GM23248 (cell line): Measurements from ENCODE around the gene COG1. TPM values are rescaled to one million over a fixed set of nuclear protein-coding genes. Genes with fewer than 3 reads are reported as not detected.
"Not testable (repeated sequence)": the region's sequence is repeated elsewhere in the genome, so short reads cannot be mapped to it uniquely, and the experiment has no call there.

Experiments used
- DNase-seq: peaks from one replicate; pipeline ENCODE4 v3.0.0-alpha.2; 2015
- H2AFZ ChIP-seq: fragments of 200-600 bp; sonication (generic); 2 replicates; pipeline ENCODE4 v1.6.1; 2016; ENCODE audit warnings: antibody characterized with exemption
- H3F3A ChIP-seq: fragments of 200-600 bp; sonication (generic); 2 replicates; pipeline ENCODE4 v1.6.1; 2016; ENCODE audit warnings: mild to moderate bottlenecking, antibody characterized with exemption, mixed run types; ENCODE audit not compliant: insufficient read depth
- H3K27ac ChIP-seq: fragments of 200-600 bp; sonication (generic); 2 replicates; pipeline ENCODE4 v1.5.1; 2016; ENCODE audit warnings: mild to moderate bottlenecking
- H3K27me3 ChIP-seq: fragments of 200-600 bp; sonication (generic); replicated peaks from 2 replicates; pipeline ENCODE4 v1.6.1; 2016; ENCODE audit warnings: mild to moderate bottlenecking; ENCODE audit not compliant: insufficient read depth
- H3K36me3 ChIP-seq: fragments of 200-600 bp; sonication (generic); 2 replicates; pipeline ENCODE4 v1.6.1; 2016; ENCODE audit warnings: low read depth, mild to moderate bottlenecking
- H3K4me1 ChIP-seq: fragments of 200-600 bp; sonication (generic); 2 replicates; pipeline ENCODE4 v1.6.1; 2016; ENCODE audit warnings: mild to moderate bottlenecking; ENCODE audit not compliant: insufficient read depth
- H3K4me2 ChIP-seq: fragments of 200-600 bp; sonication (generic); one replicate; pipeline ENCODE4 v1.6.1; 2016; ENCODE audit warnings: mild to moderate bottlenecking; ENCODE audit not compliant: unreplicated experiment
- H3K4me3 ChIP-seq: fragments of 200-600 bp; sonication (generic); 2 replicates; pipeline ENCODE4 v1.5.1; 2016; ENCODE audit warnings: mild to moderate bottlenecking
- H3K79me2 ChIP-seq: fragments of 200-600 bp; sonication (generic); 2 replicates; pipeline ENCODE4 v1.6.1; 2016; ENCODE audit warnings: mild to moderate bottlenecking; ENCODE audit not compliant: insufficient read depth
- H3K9ac ChIP-seq: fragments of 200-600 bp; sonication (generic); 2 replicates; pipeline ENCODE4 v1.6.1; 2016; ENCODE audit warnings: mild to moderate bottlenecking
- H3K9me2 ChIP-seq: fragments of 200-600 bp; sonication (generic); 2 replicates; pipeline ENCODE4 v1.6.1; 2016; ENCODE audit warnings: mixed run types, mild to moderate bottlenecking, moderate library complexity; ENCODE audit not compliant: insufficient read depth
- H3K9me3 ChIP-seq: fragments of 200-600 bp; sonication (generic); one replicate; pipeline ENCODE4 v1.6.1; 2017; ENCODE audit warnings: low read depth
- H4K20me1 ChIP-seq: fragments of 200-600 bp; sonication (generic); 2 replicates; pipeline ENCODE4 v1.6.0; 2016; ENCODE audit not compliant: insufficient read depth
- EZH2 ChIP-seq: fragments of 200-600 bp; sonication (generic); IDR thresholded peaks from 2 replicates; pipeline ENCODE4 v1.6.1; 2018; ENCODE audit warnings: antibody characterized with exemption, mild to moderate bottlenecking; ENCODE audit not compliant: insufficient read depth, poor library complexity, severe bottlenecking
- EZH2phosphoT487 ChIP-seq: fragments of 200-600 bp; sonication (generic); IDR thresholded peaks from 2 replicates; pipeline ENCODE4 v1.6.1; 2018; ENCODE audit warnings: antibody characterized with exemption, moderate library complexity, mild to moderate bottlenecking, low read depth; ENCODE audit not compliant: insufficient read depth
- WGBS, 2 experiments: methylation state at CpG; one replicate each; pipeline ENCODE4 v1.1.6; 2015 to 2017; ENCODE audit warnings: low lambda C conversion rate in 2 of 2, low coverage in 1 of 2; ENCODE audit errors: missing lambda C conversion rate in 2 of 2; 5-methylcytosine and 5-hydroxymethylcytosine counted together
- in situ Hi-C: fragments of 300-500 bp; cut with MboI; formaldehyde crosslinking; loops from 2 replicates; pipeline ENCODE4 v1.15.0; 2020
- polyA plus RNA-seq: library from polyadenylated mRNA; unstranded; fragments of >200 nt; fragmentation: Nextera tagmentation; extraction: Ambion mirVana; gene quantifications from 2 replicates; pipeline ENCODE4 v1.2.1, GENCODE V29; 2016
- total RNA-seq: library from RNA; depleted of rRNA; stranded (reverse); fragments of >200 nt; shearing (Covaris generic); gene quantifications from 2 replicates; pipeline ENCODE4 v1.2.3, GENCODE V29; 2014

The COG1 gene
- total and polyA plus RNA-seq, 2 experiments from 2014 or later, result 20.2 to 31.8 TPM

GRCh38 chr17:73148540-73149334 lies 44.1 kb upstream of the COG1 start:
- WGBS, 2 experiments, result 80 to 84% methylated on average over 6 of the region's 6 CpGs
- no peaks in the 10 kb centered on the region for H3K36me3 ChIP-seq
- no peak for DNase-seq
- H4K20me1 ChIP-seq, result no peaks in the 10 kb centered on the region
- in situ Hi-C loops, result no loop called here
- no peaks in the 10 kb centered on the region for H3K4me1 ChIP-seq
- H2AFZ ChIP-seq, result no peak overlapping the region
- H3K9me3 ChIP-seq, result no peaks in the 10 kb centered on the region
- H3K79me2 ChIP-seq, result no peaks in the 10 kb centered on the region
- no peak for TF ChIP-seq EZH2phosphoT487
- TF ChIP-seq EZH2, result no peak
- no peak overlapping the region for H3K9ac ChIP-seq
- H3F3A ChIP-seq, result no peaks in the 10 kb centered on the region
- no peak overlapping the region for H3K4me3 ChIP-seq
- no peaks in the 10 kb centered on the region; the same call in 1 of the 2 replicates for H3K27me3 ChIP-seq
- H3K4me2 ChIP-seq, result no peak overlapping the region
- H3K9me2 ChIP-seq, result no peaks in the 10 kb centered on the region
- H3K27ac ChIP-seq, result no peak overlapping the region

GRCh38 chr17:73150622-73151300 lies 42.1 kb upstream of the COG1 start:
- H3K27ac ChIP-seq, H2AFZ ChIP-seq, DNase-seq, H3K9me2 ChIP-seq, H3K9me3 ChIP-seq, H4K20me1 ChIP-seq, H3F3A ChIP-seq, H3K79me2 ChIP-seq, H3K27me3 ChIP-seq, H3K4me1 ChIP-seq, H3K4me3 ChIP-seq, H3K4me2 ChIP-seq, H3K36me3 ChIP-seq, H3K9ac ChIP-seq: not testable (repeated sequence)
- in situ Hi-C loops, result loop anchor here (10.0 to 25.0 kb wide), 2 partner anchors 163 to 416 kb away; no protein-coding TSS in a partner anchor
- 41 to 43% methylated on average over 13 to 14 of the region's 14 CpGs for WGBS, 2 experiments

- no peak overlapping the region for H3K27ac ChIP-seq
- H3K9me3 ChIP-seq, result no peaks in the 10 kb centered on the region
- H3K4me1 ChIP-seq, result no peaks in the 10 kb centered on the region
- no peaks in the 10 kb centered on the region for H3K9me2 ChIP-seq
- TF ChIP-seq EZH2phosphoT487 (no peak), EZH2 (no peak)
- no peaks in the 10 kb centered on the region for H3F3A ChIP-seq
- no peaks in the 10 kb centered on the region; the same call in 1 of the 2 replicates for H3K27me3 ChIP-seq
- H3K36me3 ChIP-seq, result no peaks in the 10 kb centered on the region
- no peak overlapping the region for H2AFZ ChIP-seq
- no peak overlapping the region for H3K4me3 ChIP-seq
- H3K4me2 ChIP-seq, result no peak overlapping the region
- no peak overlapping the region for H3K9ac ChIP-seq
- H3K79me2 ChIP-seq, result no peaks in the 10 kb centered on the region
- no peaks in the 10 kb centered on the region for H4K20me1 ChIP-seq
- in situ Hi-C loops, result loop anchor here (10.0 to 25.0 kb wide), 2 partner anchors 165 to 417 kb away; no protein-coding TSS in a partner anchor
- 68 to 72% methylated on average over 9 of the region's 9 CpGs for whole genome bisulfite sequencing, 2 experiments
- no peak for DNase-seq
These were observed 40.8 kb upstream of the COG1 start for GRCh38 chr17:73151916-73152632.

- Histone ChIP-seq H3K27ac (no peak overlapping the region), H3K9me2 (no peaks in the 10 kb centered on the region), H3K9ac (no peak overlapping the region), H3F3A (no peaks in the 10 kb centered on the region), H3K4me2 (no peak overlapping the region), H3K9me3 (no peaks in the 10 kb centered on the region), H3K4me3 (no peak overlapping the region), H3K4me1 (no peaks in the 10 kb centered on the region), H3K79me2 (no peaks in the 10 kb centered on the region), H3K27me3 (peaks cover 5% of the 10 kb centered on the region), H2AFZ (peak overlapping the region; percentile 79), H4K20me1 (no peaks in the 10 kb centered on the region), H3K36me3 (no peaks in the 10 kb centered on the region)
- TF ChIP-seq EZH2 (no peak), EZH2phosphoT487 (no peak)
- DNase-seq, result no peak
- 77 to 83% methylated on average over 11 to 15 of the region's 15 CpGs for WGBS, 2 experiments
- in situ Hi-C loops, result loop anchor here (10.0 to 25.0 kb wide), 2 partner anchors 168 to 421 kb away; no protein-coding TSS in a partner anchor
These were observed 37.3 kb upstream of the COG1 start for GRCh38 chr17:73155410-73156165.
